Measurements from ENCODE around the gene ARHGAP11A. TPM values are rescaled to one million over a fixed set of nuclear protein-coding genes. Genes with fewer than 3 reads are reported as not detected.

ARHGAP11A gene
- total RNA-seq, 2 experiments from 2014 or later = 92.3 to 96.7 TPM

- no peaks in the 10 kb centered on the region for H3K27me3 Mint-ChIP-seq
- no peaks in the 10 kb centered on the region for H3K4me1 Mint-ChIP-seq (ENCODE audit: low read depth)
- ATAC-seq (no peak), DNase-seq (no peak)
- POLR2A ChIA-PET = interaction anchor here (0.7 kb wide), 1 partner anchor 70 kb away, joined by 3 read pairs; no protein-coding TSS in a partner anchor
- intact Hi-C loops (cut with micrococcal nuclease) = no loop called here
- no peak overlapping the region for H3K4me3 Mint-ChIP-seq
- H3K27ac Mint-ChIP-seq = no peak overlapping the region
- H3K36me3 Mint-ChIP-seq (ENCODE audit: low read depth) = no peaks in the 10 kb centered on the region
- TF ChIP-seq CTCF (IDR thresholded peaks at IDR 0.05) = no peak
- H3K9me3 Mint-ChIP-seq = no peaks in the 10 kb centered on the region
- CTCF ChIA-PET = interaction anchor here (1.0 kb wide), 1 partner anchor 8 kb away, joined by 7 read pairs; no protein-coding TSS in a partner anchor
Observed at GRCh38 chr15:32670623-32671022, 55.3 kb downstream of the ARHGAP11A start.

GRCh38 chr15:32671339-32672325 lies 56.3 kb downstream of the ARHGAP11A start:
- Mint-ChIP-seq H3K27me3 (no peaks in the 10 kb centered on the region), H3K27ac (no peak overlapping the region), H3K4me1 (ENCODE audit: low read depth) (no peaks in the 10 kb centered on the region), H3K4me3 (no peak overlapping the region), H3K36me3 (ENCODE audit: low read depth) (no peaks in the 10 kb centered on the region), H3K9me3 (no peaks in the 10 kb centered on the region)
- TF ChIP-seq CTCF (IDR thresholded peaks at IDR 0.05) = no peak
- ATAC-seq (no peak), DNase-seq (no peak)
- intact Hi-C loops (cut with micrococcal nuclease) = no loop called here
- CTCF ChIA-PET = interaction anchor here (1.0 kb wide), 1 partner anchor 9 kb away, joined by 7 read pairs; no protein-coding TSS in a partner anchor
- POLR2A ChIA-PET = no interaction called here

- POLR2A ChIA-PET = no interaction called here
- Mint-ChIP-seq H3K4me1 (ENCODE audit: low read depth) (no peaks in the 10 kb centered on the region), H3K9me3 (no peaks in the 10 kb centered on the region), H3K27me3 (no peaks in the 10 kb centered on the region), H3K36me3 (ENCODE audit: low read depth) (no peaks in the 10 kb centered on the region), H3K4me3 (no peak overlapping the region), H3K27ac (no peak overlapping the region)
- TF ChIP-seq CTCF (IDR thresholded peaks at IDR 0.05) = no peak
- DNase-seq (no peak), ATAC-seq (no peak)
- CTCF ChIA-PET = interaction anchor here (1.2 kb wide), 1 partner anchor 12 kb away, joined by 6 read pairs; no protein-coding TSS in a partner anchor
- intact Hi-C loops (cut with micrococcal nuclease) = no loop called here
Observed at GRCh38 chr15:32674681-32675080, 59.4 kb downstream of the ARHGAP11A start.

GRCh38 chr15:32675466-32675865 lies 60.2 kb downstream of the ARHGAP11A start:
- intact Hi-C loops (cut with micrococcal nuclease) = no loop called here
- ATAC-seq (no peak), DNase-seq (no peak)
- H3K9me3 Mint-ChIP-seq = no peaks in the 10 kb centered on the region
- no peaks in the 10 kb centered on the region for H3K4me1 Mint-ChIP-seq (ENCODE audit: low read depth)
- no peaks in the 10 kb centered on the region for H3K27me3 Mint-ChIP-seq
- no peak overlapping the region for H3K4me3 Mint-ChIP-seq
- no peak for TF ChIP-seq CTCF (IDR thresholded peaks at IDR 0.05)
- no peak overlapping the region for H3K27ac Mint-ChIP-seq
- CTCF ChIA-PET = no interaction called here
- no peaks in the 10 kb centered on the region for H3K36me3 Mint-ChIP-seq (ENCODE audit: low read depth)
- POLR2A ChIA-PET = no interaction called here

DNA sequence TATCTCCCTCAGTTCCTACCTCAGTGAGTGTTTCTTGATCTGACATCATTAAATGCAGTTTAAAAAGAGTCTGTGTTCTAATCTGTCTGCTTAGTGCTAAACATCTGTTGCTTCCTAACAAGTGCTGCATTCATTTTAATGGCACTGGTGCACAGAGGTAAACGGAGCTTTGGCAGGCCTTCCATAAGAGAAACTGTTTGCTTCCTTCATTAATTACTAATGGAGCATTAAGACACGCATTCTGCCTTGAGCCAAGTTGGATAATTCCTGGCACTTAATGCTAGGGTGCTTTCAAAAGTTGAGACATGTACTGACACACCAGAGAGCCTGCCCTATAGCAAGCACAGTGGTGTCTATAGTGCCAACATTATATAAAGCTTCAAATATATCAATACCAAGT lies 60.9 kb downstream of the ARHGAP11A start:
- CTCF ChIA-PET = interaction anchor here (0.8 kb wide), 1 partner anchor 11 kb away, joined by 3 read pairs; no protein-coding TSS in a partner anchor
- TF ChIP-seq CTCF (IDR thresholded peaks at IDR 0.05) = no peak
- Mint-ChIP-seq H3K9me3 (no peaks in the 10 kb centered on the region), H3K4me1 (ENCODE audit: low read depth) (no peaks in the 10 kb centered on the region), H3K36me3 (ENCODE audit: low read depth) (no peaks in the 10 kb centered on the region), H3K27me3 (no peaks in the 10 kb centered on the region), H3K4me3 (no peak overlapping the region), H3K27ac (no peak overlapping the region)
- intact Hi-C loops (cut with micrococcal nuclease) = no loop called here
- ATAC-seq = no peak
- DNase-seq = no peak
- POLR2A ChIA-PET = no interaction called here
